ENCODE results near the gene CD300H.

The CD300H gene

GRCh38 chr17:74567397-74567796 is at the start of gene CD300H:
TSS of gene CD300H (minus strand) at chr17:74567509.
- TF ChIP-seq MAX (IDR thresholded peaks at IDR 0.05; ENCODE audit: low read depth, low read length), result no peak
- TF ChIP-seq CTCF (IDR thresholded peaks at IDR 0.05; ENCODE audit: low read depth, low read length), result no peak
- DNase-seq (ENCODE audit: low read depth), result peak; percentile 62
- H3K4me3 ChIP-seq (ENCODE audit: low read depth, low read length), result no peak within 1 kb of the TSS

- no peak for DNase-seq (ENCODE audit: low read depth)
- H3K4me3 ChIP-seq (ENCODE audit: low read depth, low read length), result no peak overlapping the region
- no peak for TF ChIP-seq CTCF (IDR thresholded peaks at IDR 0.05; ENCODE audit: low read depth, low read length)
- no peak for TF ChIP-seq MYC (IDR thresholded peaks at IDR 0.05; ENCODE audit: low read depth, low read length)
- no peak for TF ChIP-seq POLR2A (IDR thresholded peaks at IDR 0.05; ENCODE audit: extremely low read depth, insufficient read length)
- no peak for TF ChIP-seq MAX (IDR thresholded peaks at IDR 0.05; ENCODE audit: low read depth, low read length)
Observed at GRCh38 chr17:74616696-74617095, 49.4 kb upstream of the CD300H start.

- no peak overlapping the region for H3K4me3 ChIP-seq (ENCODE audit: low read depth, low read length)
- DNase-seq (ENCODE audit: low read depth), result no peak
- no peak for TF ChIP-seq MAX (IDR thresholded peaks at IDR 0.05; ENCODE audit: low read depth, low read length)
- TF ChIP-seq MYC (IDR thresholded peaks at IDR 0.05; ENCODE audit: low read depth, low read length), result no peak
- TF ChIP-seq CTCF (IDR thresholded peaks at IDR 0.05; ENCODE audit: low read depth, low read length), result no peak
- no peak for TF ChIP-seq POLR2A (IDR thresholded peaks at IDR 0.05; ENCODE audit: extremely low read depth, insufficient read length)
Observed at GRCh38 chr17:74612046-74612445, 44.7 kb upstream of the CD300H start.

- DNase-seq (ENCODE audit: low read depth), result peak; percentile 36
- no peak overlapping the region for H3K4me3 ChIP-seq (ENCODE audit: low read depth, low read length)
- no peak for TF ChIP-seq MYC (IDR thresholded peaks at IDR 0.05; ENCODE audit: low read depth, low read length)
- no peak for TF ChIP-seq MAX (IDR thresholded peaks at IDR 0.05; ENCODE audit: low read depth, low read length)
- no peak for TF ChIP-seq POLR2A (IDR thresholded peaks at IDR 0.05; ENCODE audit: extremely low read depth, insufficient read length)
- TF ChIP-seq CTCF (IDR thresholded peaks at IDR 0.05; ENCODE audit: low read depth, low read length), result no peak
Observed at GRCh38 chr17:74610108-74610507, 42.8 kb upstream of the CD300H start.

GRCh38 chr17:74608511-74608910 is 41.2 kb upstream of the CD300H start:
- DNase-seq (ENCODE audit: low read depth), result no peak
- no peak for TF ChIP-seq POLR2A (IDR thresholded peaks at IDR 0.05; ENCODE audit: extremely low read depth, insufficient read length)
- no peak for TF ChIP-seq MAX (IDR thresholded peaks at IDR 0.05; ENCODE audit: low read depth, low read length)
- no peak for TF ChIP-seq CTCF (IDR thresholded peaks at IDR 0.05; ENCODE audit: low read depth, low read length)
- no peak for TF ChIP-seq MYC (IDR thresholded peaks at IDR 0.05; ENCODE audit: low read depth, low read length)
- no peak overlapping the region for H3K4me3 ChIP-seq (ENCODE audit: low read depth, low read length)

- H3K4me3 ChIP-seq (ENCODE audit: low read depth, low read length), result no peak overlapping the region
- TF ChIP-seq POLR2A (IDR thresholded peaks at IDR 0.05; ENCODE audit: extremely low read depth, insufficient read length) (no peak), MAX (IDR thresholded peaks at IDR 0.05; ENCODE audit: low read depth, low read length) (no peak), MYC (IDR thresholded peaks at IDR 0.05; ENCODE audit: low read depth, low read length) (no peak), CTCF (IDR thresholded peaks at IDR 0.05; ENCODE audit: low read depth, low read length) (no peak)
- no peak for DNase-seq (ENCODE audit: low read depth)
Observed at GRCh38 chr17:74607221-74607620, 39.9 kb upstream of the CD300H start.

Data from NB4 (cell line).